ENCODE results near the gene IGFL4.

The IGFL4 gene

GRCh38 chr19:46000491-46001246, 40.1 kb downstream of the IGFL4 start (continued):
- TF ChIP-seq ZSCAN16 (tag by site-specific recombination; IDR thresholded peaks at IDR 0.05): no peak
- TF ChIP-seq ZNF514 (tag by site-specific recombination; IDR thresholded peaks at IDR 0.05): no peak
- TF ChIP-seq ZNF777 (tag by site-specific recombination; IDR thresholded peaks at IDR 0.05; ENCODE audit: borderline replicate concordance): no peak
- peak; percentile 27; the same call in 1 of the 2 replicates for TF ChIP-seq SP3 (tag by site-specific recombination; IDR thresholded peaks at IDR 0.05)
- TF ChIP-seq ZNF501 (tag by site-specific recombination; IDR thresholded peaks at IDR 0.05): no peak
- TF ChIP-seq ZNF639 (tag by site-specific recombination; IDR thresholded peaks at IDR 0.05): no peak
- TF ChIP-seq ZNF692 (tag by site-specific recombination; IDR thresholded peaks at IDR 0.05): peak; percentile 48; the same call in 1 of the 2 replicates
- TF ChIP-seq ZNF830 (tag by site-specific recombination; IDR thresholded peaks at IDR 0.05; ENCODE audit: low read depth): no peak
- TF ChIP-seq GLIS2 (tag by site-specific recombination; IDR thresholded peaks at IDR 0.05): peak; percentile 39; the same call in 1 of the 2 replicates
- TF ChIP-seq ZEB2 (tag by site-specific recombination; IDR thresholded peaks at IDR 0.05): no peak
- TF ChIP-seq ZNF174 (tag by site-specific recombination; IDR thresholded peaks at IDR 0.05): no peak
- no peak for TF ChIP-seq ZNF521 (tag by site-specific recombination; IDR thresholded peaks at IDR 0.05)
- no peak for TF ChIP-seq ZNF654 (tag by site-specific recombination; IDR thresholded peaks at IDR 0.05; ENCODE audit: low read depth)
- no peak for TF ChIP-seq ZNF776 (tag by site-specific recombination; IDR thresholded peaks at IDR 0.05; ENCODE audit: borderline replicate concordance)
- TF ChIP-seq ZNF596 (tag by site-specific recombination; IDR thresholded peaks at IDR 0.05): no peak
- peak; percentile 20 for TF ChIP-seq ZNF600 (tag by site-specific recombination; IDR thresholded peaks at IDR 0.05)
- TF ChIP-seq ZNF707 (tag by site-specific recombination; IDR thresholded peaks at IDR 0.05): no peak
- TF ChIP-seq SETDB1 (IDR thresholded peaks at IDR 0.05; ENCODE audit: insufficient read length, low read length): no peak
- no peak for TF ChIP-seq KLF10 (tag by site-specific recombination; IDR thresholded peaks at IDR 0.05)
- TF ChIP-seq ZNF510 (tag by site-specific recombination; IDR thresholded peaks at IDR 0.05; ENCODE audit: insufficient replicate concordance): no peak
- TF ChIP-seq ZNF571 (tag by site-specific recombination; IDR thresholded peaks at IDR 0.05): no peak
- TF ChIP-seq ZNF214 (tag by site-specific recombination; IDR thresholded peaks at IDR 0.05; ENCODE audit: borderline replicate concordance): no peak
- TF ChIP-seq PRDM10 (tag by site-specific recombination; IDR thresholded peaks at IDR 0.05): peak; percentile 88
- TF ChIP-seq ZBTB17 (tag by site-specific recombination; IDR thresholded peaks at IDR 0.05): no peak
- TF ChIP-seq ZNF292 (tag by site-specific recombination; IDR thresholded peaks at IDR 0.05; ENCODE audit: borderline replicate concordance, low read depth): no peak
- TF ChIP-seq ZNF148 (tag by site-specific recombination; IDR thresholded peaks at IDR 0.05; ENCODE audit: borderline replicate concordance): no peak
- TF ChIP-seq ZNF354C (tag by site-specific recombination; IDR thresholded peaks at IDR 0.05; ENCODE audit: borderline replicate concordance, low read depth): no peak
- TF ChIP-seq ZNF221 (tag by site-specific recombination; IDR thresholded peaks at IDR 0.05; ENCODE audit: borderline replicate concordance): no peak
- TF ChIP-seq KLF9 (tag by site-specific recombination; IDR thresholded peaks at IDR 0.05; ENCODE audit: low read depth): peak; percentile 20; the same call in 1 of the 2 replicates
- TF ChIP-seq YY2 (tag by site-specific recombination; IDR thresholded peaks at IDR 0.05): no peak
- no peak for TF ChIP-seq ZNF146 (tag by site-specific recombination; IDR thresholded peaks at IDR 0.05)
- no peak for TF ChIP-seq ZNF791 (tag by site-specific recombination; IDR thresholded peaks at IDR 0.05)
